ENCODE measurements around the gene EQTN.

EQTN gene

GRCh38 chr9:27336126-27336525 is 39.2 kb upstream of the EQTN start:
- Histone ChIP-seq H3K27ac (ENCODE audit: low read depth, low read length) (no peak overlapping the region), H3K36me3 (ENCODE audit: control insufficient read depth, insufficient read depth, low read length) (no peaks in the 10 kb centered on the region), H3K27me3 (ENCODE audit: control insufficient read depth, insufficient read depth, low read length) (no peaks in the 10 kb centered on the region), H3K4me3 (ENCODE audit: low read depth, low read length) (no peak overlapping the region), H3K4me1 (ENCODE audit: control insufficient read depth, insufficient read depth, low read length) (peaks cover 25% of the 10 kb centered on the region), H3K9ac (ENCODE audit: low read length) (no peak overlapping the region), H3K9me3 (ENCODE audit: control insufficient read depth, insufficient read depth, low read depth, low read length) (no peaks in the 10 kb centered on the region)

- no peak overlapping the region for H3K4me3 ChIP-seq (ENCODE audit: low read depth, low read length)
Observed at GRCh38 chr9:27335075-27335474, 38.1 kb upstream of the EQTN start.

GRCh38 chr9:27333241-27334052 is 36.5 kb upstream of the EQTN start:
- Histone ChIP-seq H3K36me3 (ENCODE audit: control insufficient read depth, insufficient read depth, low read length) (no peaks in the 10 kb centered on the region), H3K4me1 (ENCODE audit: control insufficient read depth, insufficient read depth, low read length) (peaks cover 20% of the 10 kb centered on the region), H3K9ac (ENCODE audit: low read length) (no peak overlapping the region), H3K9me3 (ENCODE audit: control insufficient read depth, insufficient read depth, low read depth, low read length) (no peaks in the 10 kb centered on the region), H3K4me3 (ENCODE audit: low read depth, low read length) (no peak overlapping the region), H3K27me3 (ENCODE audit: control insufficient read depth, insufficient read depth, low read length) (no peaks in the 10 kb centered on the region), H3K27ac (ENCODE audit: low read depth, low read length) (no peak overlapping the region)

More at GRCh38 chr9:27335075-27335474, 38.1 kb upstream of the EQTN start:
- no peak overlapping the region for H3K27ac ChIP-seq (ENCODE audit: low read depth, low read length)
- H3K9ac ChIP-seq (ENCODE audit: low read length): no peak overlapping the region
- peaks cover 20% of the 10 kb centered on the region for H3K4me1 ChIP-seq (ENCODE audit: control insufficient read depth, insufficient read depth, low read length)
- no peaks in the 10 kb centered on the region for H3K27me3 ChIP-seq (ENCODE audit: control insufficient read depth, insufficient read depth, low read length)
- no peaks in the 10 kb centered on the region for H3K36me3 ChIP-seq (ENCODE audit: control insufficient read depth, insufficient read depth, low read length)
- H3K9me3 ChIP-seq (ENCODE audit: control insufficient read depth, insufficient read depth, low read depth, low read length): no peaks in the 10 kb centered on the region

GRCh38 chr9:27331393-27331792 is 34.4 kb upstream of the EQTN start:
- no peak overlapping the region for H3K4me3 ChIP-seq (ENCODE audit: low read depth, low read length)
- no peaks in the 10 kb centered on the region for H3K36me3 ChIP-seq (ENCODE audit: control insufficient read depth, insufficient read depth, low read length)
- H3K27ac ChIP-seq (ENCODE audit: low read depth, low read length): no peak overlapping the region
- no peak overlapping the region for H3K9ac ChIP-seq (ENCODE audit: low read length)
- no peaks in the 10 kb centered on the region for H3K9me3 ChIP-seq (ENCODE audit: control insufficient read depth, insufficient read depth, low read depth, low read length)
- H3K4me1 ChIP-seq (ENCODE audit: control insufficient read depth, insufficient read depth, low read length): peaks cover 14% of the 10 kb centered on the region
- H3K27me3 ChIP-seq (ENCODE audit: control insufficient read depth, insufficient read depth, low read length): no peaks in the 10 kb centered on the region

- H3K27me3 ChIP-seq (ENCODE audit: control insufficient read depth, insufficient read depth, low read length): no peaks in the 10 kb centered on the region
- no peak overlapping the region for H3K4me3 ChIP-seq (ENCODE audit: low read depth, low read length)
- H3K9ac ChIP-seq (ENCODE audit: low read length): no peak overlapping the region
- no peaks in the 10 kb centered on the region for H3K36me3 ChIP-seq (ENCODE audit: control insufficient read depth, insufficient read depth, low read length)
- H3K9me3 ChIP-seq (ENCODE audit: control insufficient read depth, insufficient read depth, low read depth, low read length): peaks cover 3% of the 10 kb centered on the region; the same call in 1 of the 2 replicates
- no peak overlapping the region for H3K27ac ChIP-seq (ENCODE audit: low read depth, low read length)
- H3K4me1 ChIP-seq (ENCODE audit: control insufficient read depth, insufficient read depth, low read length): peaks cover 7% of the 10 kb centered on the region
Observed at GRCh38 chr9:27329291-27329690, 32.3 kb upstream of the EQTN start.

GRCh38 chr9:27328483-27328882 is 31.5 kb upstream of the EQTN start:
- no peaks in the 10 kb centered on the region for H3K27me3 ChIP-seq (ENCODE audit: control insufficient read depth, insufficient read depth, low read length)
- no peak overlapping the region for H3K27ac ChIP-seq (ENCODE audit: low read depth, low read length)
- H3K36me3 ChIP-seq (ENCODE audit: control insufficient read depth, insufficient read depth, low read length): no peaks in the 10 kb centered on the region
- H3K4me3 ChIP-seq (ENCODE audit: low read depth, low read length): no peak overlapping the region
- H3K4me1 ChIP-seq (ENCODE audit: control insufficient read depth, insufficient read depth, low read length): peaks cover 2% of the 10 kb centered on the region
- peaks cover 8% of the 10 kb centered on the region for H3K9me3 ChIP-seq (ENCODE audit: control insufficient read depth, insufficient read depth, low read depth, low read length)
- no peak overlapping the region for H3K9ac ChIP-seq (ENCODE audit: low read length)

GRCh38 chr9:27311184-27311583 is 14.2 kb upstream of the EQTN start:
- H3K27me3 ChIP-seq (ENCODE audit: control insufficient read depth, insufficient read depth, low read length): peaks cover 2% of the 10 kb centered on the region; the same call in 1 of the 2 replicates
- no peak overlapping the region for H3K4me3 ChIP-seq (ENCODE audit: low read depth, low read length)
- H3K36me3 ChIP-seq (ENCODE audit: control insufficient read depth, insufficient read depth, low read length): no peaks in the 10 kb centered on the region
- no peak overlapping the region for H3K27ac ChIP-seq (ENCODE audit: low read depth, low read length)
- H3K4me1 ChIP-seq (ENCODE audit: control insufficient read depth, insufficient read depth, low read length): peaks cover 18% of the 10 kb centered on the region
- no peaks in the 10 kb centered on the region for H3K9me3 ChIP-seq (ENCODE audit: control insufficient read depth, insufficient read depth, low read depth, low read length)
- H3K9ac ChIP-seq (ENCODE audit: low read length): no peak overlapping the region

- Histone ChIP-seq H3K27me3 (ENCODE audit: control insufficient read depth, insufficient read depth, low read length) (peaks cover 2% of the 10 kb centered on the region; the same call in 1 of the 2 replicates), H3K4me1 (ENCODE audit: control insufficient read depth, insufficient read depth, low read length) (peaks cover 18% of the 10 kb centered on the region), H3K9ac (ENCODE audit: low read length) (no peak overlapping the region), H3K4me3 (ENCODE audit: low read depth, low read length) (no peak overlapping the region), H3K27ac (ENCODE audit: low read depth, low read length) (no peak overlapping the region), H3K9me3 (ENCODE audit: control insufficient read depth, insufficient read depth, low read depth, low read length) (0 out of 2 replicates have a peak, but pooled peaks cover 5% of the 10 kb centered on the region), H3K36me3 (ENCODE audit: control insufficient read depth, insufficient read depth, low read length) (no peaks in the 10 kb centered on the region)
Observed at GRCh38 chr9:27310582-27310981, 13.6 kb upstream of the EQTN start.

- H3K9ac ChIP-seq (ENCODE audit: low read length): no peak overlapping the region
- H3K4me1 ChIP-seq (ENCODE audit: control insufficient read depth, insufficient read depth, low read length): peaks cover 18% of the 10 kb centered on the region
- no peak overlapping the region for H3K4me3 ChIP-seq (ENCODE audit: low read depth, low read length)
- H3K27me3 ChIP-seq (ENCODE audit: control insufficient read depth, insufficient read depth, low read length): peaks cover 2% of the 10 kb centered on the region; the same call in 1 of the 2 replicates
- H3K36me3 ChIP-seq (ENCODE audit: control insufficient read depth, insufficient read depth, low read length): no peaks in the 10 kb centered on the region
- 0 out of 2 replicates have a peak, but pooled peaks cover 7% of the 10 kb centered on the region for H3K9me3 ChIP-seq (ENCODE audit: control insufficient read depth, insufficient read depth, low read depth, low read length)
- no peak overlapping the region for H3K27ac ChIP-seq (ENCODE audit: low read depth, low read length)
Observed at GRCh38 chr9:27308691-27309390, 11.9 kb upstream of the EQTN start.

- Histone ChIP-seq H3K27me3 (ENCODE audit: control insufficient read depth, insufficient read depth, low read length) (0 out of 2 replicates have a peak, but pooled peaks cover 2% of the 10 kb centered on the region), H3K9ac (ENCODE audit: low read length) (no peak overlapping the region), H3K9me3 (ENCODE audit: control insufficient read depth, insufficient read depth, low read depth, low read length) (0 out of 2 replicates have a peak, but pooled peaks cover 7% of the 10 kb centered on the region), H3K4me1 (ENCODE audit: control insufficient read depth, insufficient read depth, low read length) (peaks cover 19% of the 10 kb centered on the region), H3K4me3 (ENCODE audit: low read depth, low read length) (no peak overlapping the region), H3K36me3 (ENCODE audit: control insufficient read depth, insufficient read depth, low read length) (no peaks in the 10 kb centered on the region), H3K27ac (ENCODE audit: low read depth, low read length) (no peak overlapping the region)
Observed at GRCh38 chr9:27304521-27304920, 7.6 kb upstream of the EQTN start.

- no peaks in the 10 kb centered on the region for H3K36me3 ChIP-seq (ENCODE audit: control insufficient read depth, insufficient read depth, low read length)
- H3K4me3 ChIP-seq (ENCODE audit: low read depth, low read length): no peak overlapping the region
- H3K27me3 ChIP-seq (ENCODE audit: control insufficient read depth, insufficient read depth, low read length): 0 out of 2 replicates have a peak, but pooled peaks cover 2% of the 10 kb centered on the region
- no peak overlapping the region for H3K27ac ChIP-seq (ENCODE audit: low read depth, low read length)
- H3K9ac ChIP-seq (ENCODE audit: low read length): no peak overlapping the region
- H3K9me3 ChIP-seq (ENCODE audit: control insufficient read depth, insufficient read depth, low read depth, low read length): 0 out of 2 replicates have a peak, but pooled peaks cover 7% of the 10 kb centered on the region
- H3K4me1 ChIP-seq (ENCODE audit: control insufficient read depth, insufficient read depth, low read length): peaks cover 6% of the 10 kb centered on the region
Observed at GRCh38 chr9:27303219-27303618, 6.3 kb upstream of the EQTN start.

All from HUES6 (cell line).